Fibroblast of lung (primary cell): ENCODE data around the gene CORO7. TPM values are rescaled to one million over a fixed set of nuclear protein-coding genes. Genes with fewer than 3 reads are reported as not detected.

ENCODE experiments used
- DNase-seq, 2 donors: peaks; one replicate each; pipeline versions ENCODE4 v3.0.0 to v3.0.0-alpha.2; 2010; ENCODE audit warnings: low read depth in 2 of 2
- H2AFZ ChIP-seq: 2 replicates; pipeline ENCODE4 v1.5.1; 2012; ENCODE audit warnings: low read length, control low read depth, inconsistent platforms
- H3K27ac ChIP-seq: 2 replicates; pipeline ENCODE4 v1.5.1; 2011; ENCODE audit warnings: low read length, control low read depth; ENCODE audit not compliant: insufficient read depth
- H3K27me3 ChIP-seq: 2 replicates; pipeline ENCODE4 v1.5.1; 2011; ENCODE audit warnings: mild to moderate bottlenecking, low read length; ENCODE audit not compliant: control insufficient read depth, insufficient read depth
- H3K36me3 ChIP-seq: 2 replicates; pipeline ENCODE4 v1.5.1; 2011; ENCODE audit warnings: low read length; ENCODE audit not compliant: control insufficient read depth, insufficient read depth
- H3K4me1 ChIP-seq: 2 replicates; pipeline ENCODE4 v1.5.1; 2011; ENCODE audit warnings: low read length; ENCODE audit not compliant: control insufficient read depth, insufficient read depth; ENCODE audit errors: extremely low read depth
- H3K4me2 ChIP-seq: 2 replicates; pipeline ENCODE4 v1.5.1; 2011; ENCODE audit warnings: low read length, control low read depth; ENCODE audit not compliant: insufficient read depth; ENCODE audit errors: extremely low read depth
- H3K4me3 ChIP-seq, 4 experiments: fragments of 200-600 bp in 1 of 4; sonication (generic) in 1 of 4; replicated peaks in 1 of 4; 2 replicates each; pipeline ENCODE4 v1.5.1; 2011 to 2016; ENCODE audit warnings: low read length in 4 of 4, low read depth in 3 of 4, mild to moderate bottlenecking in 3 of 4, control low read depth in 2 of 4, inconsistent platforms in 1 of 4, mixed read lengths in 1 of 4; ENCODE audit not compliant: insufficient read depth in 1 of 4; ENCODE audit errors: control extremely low read depth in 1 of 4
- H3K79me2 ChIP-seq: 2 replicates; pipeline ENCODE4 v1.5.1; 2012; ENCODE audit warnings: mild to moderate bottlenecking, low read length, inconsistent platforms; ENCODE audit not compliant: control insufficient read depth, insufficient read depth
- H3K9ac ChIP-seq: 2 replicates; pipeline ENCODE4 v1.5.1; 2011; ENCODE audit warnings: mild to moderate bottlenecking, low read length, control low read depth; ENCODE audit not compliant: insufficient read depth
- H3K9me3 ChIP-seq: 2 replicates; pipeline ENCODE4 v1.5.1; 2012; ENCODE audit warnings: low read depth, low read length; ENCODE audit not compliant: control insufficient read depth, insufficient read depth
- H4K20me1 ChIP-seq: 2 replicates; pipeline ENCODE4 v1.5.1; 2011; ENCODE audit warnings: low read length; ENCODE audit not compliant: control insufficient read depth, insufficient read depth; ENCODE audit errors: extremely low read depth
- CTCF ChIP-seq, 2 donors: IDR thresholded peaks in 1 of 2; conservative IDR thresholded peaks in 1 of 2; 1 replicate in 1 of 2; 2 replicates in 1 of 2; pipeline ENCODE4 v1.5.1; 2011 to 2012; ENCODE audit warnings: low read length in 2 of 2, control low read depth in 1 of 2, inconsistent platforms in 1 of 2, low read depth in 1 of 2, mild to moderate bottlenecking in 1 of 2
- EZH2 ChIP-seq: IDR thresholded peaks from 2 replicates; pipeline ENCODE4 v1.5.1; 2012; ENCODE audit warnings: low read length, control low read depth, mild to moderate bottlenecking; ENCODE audit errors: missing control alignments
- polyA plus RNA-seq, 2 donors: library from polyadenylated mRNA; depleted of rRNA in 1 of 2; stranded (reverse) in 1 of 2; unstranded in 1 of 2; fragments of >200 nt; gene quantifications; 2 replicates each; pipeline ENCODE4 v1.2.1, GENCODE V29; 2011 to 2012; ENCODE audit warnings: missing spikeins in 1 of 2
- total RNA-seq: library from RNA; depleted of rRNA; stranded (reverse); fragments of >200 nt; gene quantifications from 2 replicates; pipeline ENCODE4 v1.2.1, GENCODE V29; 2014

Gene CORO7
- total and polyA plus RNA-seq, 2 donors (not counting 1 experiment from before 2014, with no cell fraction given) = 6.1 to 11.1 TPM

GRCh38 chr16:4332623-4333307 is 83.6 kb downstream of the CORO7 start:
- Histone ChIP-seq H3K4me2 (no peak overlapping the region), H2AFZ (no peak overlapping the region), H3K9ac (no peak overlapping the region), H3K4me3 (no peak overlapping the region), H3K27me3 (no peaks in the 10 kb centered on the region), H3K9me3 (no peaks in the 10 kb centered on the region), H3K27ac (no peak overlapping the region), H4K20me1 (no peaks in the 10 kb centered on the region), H3K4me1 (peaks cover 15% of the 10 kb centered on the region), H3K79me2 (peaks cover 50% of the 10 kb centered on the region), H3K36me3 (peaks cover 27% of the 10 kb centered on the region)
- DNase-seq = no peak
- TF ChIP-seq CTCF (conservative IDR thresholded peaks at IDR 0.05 in 1 of 2, IDR thresholded peaks at IDR 0.05 in 1 of 2; ENCODE audit: low read depth in 1 of 2, low read length in 2 of 2) (no peak), EZH2 (no peak)

- Histone ChIP-seq H3K4me3 (no peak overlapping the region), H3K9ac (no peak overlapping the region), H2AFZ (no peak overlapping the region), H3K9me3 (no peaks in the 10 kb centered on the region), H4K20me1 (no peaks in the 10 kb centered on the region), H3K4me2 (no peak overlapping the region), H3K36me3 (peaks cover 20% of the 10 kb centered on the region), H3K27me3 (no peaks in the 10 kb centered on the region), H3K4me1 (peaks cover 18% of the 10 kb centered on the region), H3K27ac (no peak overlapping the region), H3K79me2 (peaks cover 53% of the 10 kb centered on the region)
- TF ChIP-seq EZH2 (no peak), CTCF (conservative IDR thresholded peaks at IDR 0.05 in 1 of 2, IDR thresholded peaks at IDR 0.05 in 1 of 2; ENCODE audit: low read depth in 1 of 2, low read length in 2 of 2) (no peak)
- DNase-seq = no peak
Measured at GRCh38 chr16:4332083-4332482, 84.3 kb downstream of the CORO7 start.

DNA sequence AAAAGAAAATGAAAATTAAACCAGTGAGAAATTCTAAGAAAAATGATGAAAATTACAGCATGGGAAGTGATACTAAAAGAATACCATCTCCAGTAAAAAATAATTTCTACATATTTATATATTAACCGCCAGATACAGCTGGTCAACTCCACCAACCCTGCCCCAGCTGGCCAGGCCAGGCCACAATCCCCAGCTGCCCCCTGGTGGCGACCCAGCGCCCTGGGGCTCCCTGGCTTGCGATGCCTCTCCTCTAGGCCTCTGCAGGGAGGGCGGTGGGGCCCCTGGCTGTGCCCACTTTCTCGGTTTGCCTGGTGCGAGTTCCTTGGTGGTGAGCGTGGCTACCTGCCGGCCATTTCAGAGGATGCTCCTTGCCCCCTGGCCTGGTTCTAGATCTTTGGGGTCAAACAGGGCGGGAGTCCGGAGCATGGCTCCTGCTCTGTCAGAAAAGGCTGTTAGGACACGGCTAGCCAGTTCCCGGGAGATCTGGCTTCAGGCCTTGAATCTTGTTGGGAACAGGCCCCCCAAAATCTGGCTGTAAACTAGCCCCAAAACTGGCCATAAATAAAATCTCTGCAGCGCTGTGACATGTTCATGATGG is 86.0 kb downstream of the CORO7 start:
- H3K9me3 ChIP-seq = no peaks in the 10 kb centered on the region
- peak; percentile 40 to 76 for DNase-seq
- H3K27me3 ChIP-seq = no peaks in the 10 kb centered on the region
- H3K79me2 ChIP-seq = peaks cover 65% of the 10 kb centered on the region
- H3K27ac ChIP-seq = no peak overlapping the region
- H3K4me2 ChIP-seq = peak overlapping the region; percentile 8
- no peak overlapping the region for H3K9ac ChIP-seq
- H3K4me3 ChIP-seq = no peak overlapping the region
- no peak overlapping the region for H2AFZ ChIP-seq
- H3K4me1 ChIP-seq = peaks cover 19% of the 10 kb centered on the region
- peaks cover 15% of the 10 kb centered on the region for H3K36me3 ChIP-seq
- H4K20me1 ChIP-seq = no peaks in the 10 kb centered on the region
- TF ChIP-seq EZH2 (no peak), CTCF (conservative IDR thresholded peaks at IDR 0.05 in 1 of 2, IDR thresholded peaks at IDR 0.05 in 1 of 2; ENCODE audit: low read depth in 1 of 2, low read length in 2 of 2) (peak; percentile 97)
